Kidney (tissue), 14 donors: Measurements from ENCODE around the gene DDX20. TPM values are rescaled to one million over a fixed set of nuclear protein-coding genes. Genes with fewer than 3 reads are reported as not detected.
A peak's percentile ranks its signal among the peaks of the same experiment; 100 is the strongest.

Source experiments
- DNase-seq, 5 donors: peaks; one replicate each; pipeline ENCODE4 v3.0.0-alpha.2; 2013 to 2020
- FAIRE-seq: peaks from 2 replicates; lab custom pipeline; 2012; peaks lifted over from hg19 to GRCh38; lab: Jason Lieb, UNC
- H3K27ac ChIP-seq, 2 donors: one replicate each; pipeline ENCODE4 v1.7.0; 2013; ENCODE audit warnings: low read depth in 2 of 2, low read length in 2 of 2, inconsistent platforms in 1 of 2
- H3K27me3 ChIP-seq: one replicate; pipeline ENCODE4 v1.7.1; 2013; ENCODE audit warnings: low read length, inconsistent platforms; ENCODE audit not compliant: control insufficient read depth, insufficient read depth
- H3K36me3 ChIP-seq, 3 donors: one replicate each; pipeline versions ENCODE4 v1.7.0 to v1.7.1; 2013; ENCODE audit warnings: low read length in 3 of 3, control low read depth in 1 of 3, inconsistent platforms in 1 of 3; ENCODE audit not compliant: insufficient read depth in 3 of 3, control insufficient read depth in 2 of 3
- H3K4me1 ChIP-seq, 3 donors: one replicate each; pipeline versions ENCODE4 v1.7.0 to v1.7.1; 2013; ENCODE audit warnings: low read length in 3 of 3, inconsistent platforms in 1 of 3, low read depth in 1 of 3; ENCODE audit not compliant: control insufficient read depth in 2 of 3, insufficient read depth in 2 of 3
- H3K4me3 ChIP-seq, 3 donors: one replicate each; pipeline versions ENCODE4 v1.7.0 to v1.8.1; 2013; ENCODE audit warnings: low read length in 3 of 3, control low read depth in 1 of 3, inconsistent platforms in 1 of 3
- H3K9ac ChIP-seq, 3 donors: one replicate each; pipeline versions ENCODE4 v1.7.0 to v1.7.1; 2013; ENCODE audit warnings: low read length in 3 of 3, control low read depth in 1 of 3, inconsistent platforms in 1 of 3
- H3K9me3 ChIP-seq, 3 donors: one replicate each; pipeline versions ENCODE4 v1.7.0 to v1.7.1; 2013; ENCODE audit warnings: low read length in 3 of 3, control low read depth in 1 of 3, inconsistent platforms in 1 of 3; ENCODE audit not compliant: control insufficient read depth in 2 of 3, insufficient read depth in 1 of 3
- CTCF ChIP-seq: IDR thresholded peaks from 3 replicates; pipeline ENCODE4 v1.5.1; 2012; ENCODE audit warnings: mild to moderate bottlenecking, moderate library complexity, borderline replicate concordance; ENCODE audit not compliant: insufficient read depth; ENCODE audit errors: extremely low read depth
- intact Hi-C: fragments of 100-400 bp; cut with DNase I; formaldehyde crosslinking; loops from one replicate; pipeline ENCODE4 v1.11.1; 2022
- polyA plus RNA-seq: library from polyadenylated mRNA; stranded (reverse); fragments of 350-450 nt; fragmentation: Illumina TruSeq; extraction: RNeasy Lipid Tissue Mini Kit (QIAGEN cat#74804); gene quantifications from one replicate; pipeline ENCODE4 v1.2.3, GENCODE V29; 2014; ENCODE audit warnings: low read depth, low replicate concordance; ENCODE audit not compliant: insufficient read depth
- total RNA-seq: library from RNA; stranded (reverse); fragmentation: NEBNext Ultra II Directional; extraction: Animal tissue kit (Norgen Biotek cat#: 25700); gene quantifications from one replicate; pipeline ENCODE4 v1.2.1, GENCODE V29; 2021
- donor health status: control.
- donor health status: control.
- donor health status: control.
- donor health status: control.
- donor health status: control.
- donor health status: DM: yes; HTN: yes; CAD: no.
- donor health status: Normal renal cell carcinoma (clear cell type).

DDX20 gene
- total and polyA plus RNA-seq, 2 donors from 2014 or later = 5.5 to 9.6 TPM

- Histone ChIP-seq H3K9ac (no peak overlapping the region), H3K36me3 (no peaks in the 10 kb centered on the region), H3K4me1 (no peaks in the 10 kb centered on the region), H3K27me3 (no peaks in the 10 kb centered on the region), H3K9me3 (no peaks in the 10 kb centered on the region), H3K27ac (no peak overlapping the region), H3K4me3 (no peak overlapping the region)
- intact Hi-C loops = no loop called here
- no peak for TF ChIP-seq CTCF
- DNase-seq (no peak), FAIRE-seq (no peak)
Measured at GRCh38 chr1:111719135-111719534, 36.6 kb upstream of the DDX20 start.

GRCh38 chr1:111719674-111720132 is 36.0 kb upstream of the DDX20 start:
- Histone ChIP-seq H3K27me3 (no peaks in the 10 kb centered on the region), H3K4me3 (no peak overlapping the region), H3K4me1 (no peaks in the 10 kb centered on the region), H3K9ac (no peak overlapping the region), H3K9me3 (no peaks in the 10 kb centered on the region), H3K27ac (no peak overlapping the region), H3K36me3 (no peaks in the 10 kb centered on the region)
- intact Hi-C loops = no loop called here
- DNase-seq (no peak), FAIRE-seq (no peak)
- no peak for TF ChIP-seq CTCF

- Histone ChIP-seq H3K27me3 (no peaks in the 10 kb centered on the region), H3K27ac (peak overlapping the region in 1 of 2 donors; percentile 2), H3K9ac (no peak overlapping the region), H3K9me3 (no peaks in the 10 kb centered on the region), H3K36me3 (no peaks in the 10 kb centered on the region), H3K4me1 (no peaks in the 10 kb centered on the region), H3K4me3 (no peak overlapping the region)
- DNase-seq (no peak), FAIRE-seq (no peak)
- intact Hi-C loops = no loop called here
- no peak for TF ChIP-seq CTCF
Measured at GRCh38 chr1:111720274-111720976, 35.3 kb upstream of the DDX20 start.
